HG03159 (cell line): Measurements from ENCODE around the gene TLR8.

Source experiments
- ATAC-seq: cut with Tn5 transposase; IDR thresholded peaks from one replicate; pipeline ENCODE4 v1.9.1; 2021; ENCODE audit warnings: mild to moderate bottlenecking, moderate library complexity; ENCODE audit not compliant: unreplicated experiment

TLR8 gene

GRCh38 chrX:12945494-12945893, 39.1 kb downstream of the TLR8 start:
- no peak for ATAC-seq

- ATAC-seq = no peak
Measured at GRCh38 chrX:12946406-12946805, 40.0 kb downstream of the TLR8 start.

GRCh38 chrX:12946838-12947544, 40.6 kb downstream of the TLR8 start:
- ATAC-seq = peak; percentile 30

GRCh38 chrX:12947545-12948235, 41.3 kb downstream of the TLR8 start:
- ATAC-seq = no peak

GRCh38 chrX:12948495-12948894, 42.1 kb downstream of the TLR8 start:
- ATAC-seq = no peak

- no peak for ATAC-seq
Measured at GRCh38 chrX:12949205-12949926, 42.9 kb downstream of the TLR8 start.

GRCh38 chrX:12949927-12950656, 43.7 kb downstream of the TLR8 start:
- peak; percentile 62 for ATAC-seq

GRCh38 chrX:12950851-12951594, 44.6 kb downstream of the TLR8 start:
- ATAC-seq = peak; percentile 44

GRCh38 chrX:12951595-12951975, 45.2 kb downstream of the TLR8 start:
- ATAC-seq = no peak

- ATAC-seq = no peak
Measured at GRCh38 chrX:12953420-12953819, 47.0 kb downstream of the TLR8 start.

GRCh38 chrX:12954376-12954775, 48.0 kb downstream of the TLR8 start:
- ATAC-seq = no peak

GRCh38 chrX:12954981-12955380, 48.6 kb downstream of the TLR8 start:
- no peak for ATAC-seq

GRCh38 chrX:12955882-12956703, 49.7 kb downstream of the TLR8 start:
- ATAC-seq = peak; percentile 53

- peak; percentile 82 for ATAC-seq
Measured at GRCh38 chrX:12956704-12957534, 50.5 kb downstream of the TLR8 start.

- ATAC-seq = no peak
Measured at GRCh38 chrX:12958059-12958458, 51.6 kb downstream of the TLR8 start.

GRCh38 chrX:12958461-12958860, 52.0 kb downstream of the TLR8 start:
- no peak for ATAC-seq

- ATAC-seq = no peak
Measured at GRCh38 chrX:12961196-12961718, 54.8 kb downstream of the TLR8 start.

GRCh38 chrX:12962041-12962504, 55.7 kb downstream of the TLR8 start:
- ATAC-seq = no peak
